ENCODE data around the gene EFEMP2.

The EFEMP2 gene

GRCh38 chr11:65867284-65868071, 5.1 kb downstream of the EFEMP2 start:
- TF ChIP-seq CTCF (IDR thresholded peaks at IDR 0.05; ENCODE audit: insufficient read depth, low read length, poor library complexity, severe bottlenecking), result no peak
- TF ChIP-seq EZH2phosphoT487 (conservative IDR thresholded peaks at IDR 0.05; ENCODE audit: low read length), result no peak
- H3K9ac ChIP-seq (ENCODE audit: low read length), result no peak overlapping the region
- H3K36me3 ChIP-seq (ENCODE audit: low read length), result no peaks in the 10 kb centered on the region
- no peak overlapping the region for H3K27ac ChIP-seq (ENCODE audit: low read depth, low read length)
- no peaks in the 10 kb centered on the region for H3K79me2 ChIP-seq (ENCODE audit: insufficient read depth, low read length)
- no peaks in the 10 kb centered on the region for H3K9me2 ChIP-seq (replicated peaks; ENCODE audit: insufficient read depth, low read length)
- no peaks in the 10 kb centered on the region for H3F3A ChIP-seq (ENCODE audit: insufficient read depth)
- no peak overlapping the region for H3K4me2 ChIP-seq (ENCODE audit: low read depth, low read length, poor library complexity, severe bottlenecking)
- no peaks in the 10 kb centered on the region for H3K27me3 ChIP-seq (ENCODE audit: low read length)
- H3K4me3 ChIP-seq (ENCODE audit: insufficient read depth, low read length, poor library complexity, severe bottlenecking), result no peak overlapping the region
- H4K20me1 ChIP-seq (ENCODE audit: low read depth, low read length), result no peaks in the 10 kb centered on the region
- H3K9me3 ChIP-seq (ENCODE audit: insufficient read depth, low read length), result no peaks in the 10 kb centered on the region
- H2AFZ ChIP-seq (ENCODE audit: low read depth, low read length, severe bottlenecking), result no peak overlapping the region

- no peak overlapping the region for H3K9ac ChIP-seq (ENCODE audit: low read length)
- no peaks in the 10 kb centered on the region for H3K27me3 ChIP-seq (ENCODE audit: low read length)
- H3K4me2 ChIP-seq (ENCODE audit: low read depth, low read length, poor library complexity, severe bottlenecking), result no peak overlapping the region
- TF ChIP-seq CTCF (IDR thresholded peaks at IDR 0.05; ENCODE audit: insufficient read depth, low read length, poor library complexity, severe bottlenecking) (no peak), EZH2phosphoT487 (conservative IDR thresholded peaks at IDR 0.05; ENCODE audit: low read length) (no peak)
- peaks cover 6% of the 10 kb centered on the region for H3K79me2 ChIP-seq (ENCODE audit: insufficient read depth, low read length)
- H3K9me3 ChIP-seq (ENCODE audit: insufficient read depth, low read length), result no peaks in the 10 kb centered on the region
- no peaks in the 10 kb centered on the region for H3K9me2 ChIP-seq (replicated peaks; ENCODE audit: insufficient read depth, low read length)
- H3K27ac ChIP-seq (ENCODE audit: low read depth, low read length), result no peak overlapping the region
- no peaks in the 10 kb centered on the region for H3F3A ChIP-seq (ENCODE audit: insufficient read depth)
- no peak overlapping the region for H3K4me3 ChIP-seq (ENCODE audit: insufficient read depth, low read length, poor library complexity, severe bottlenecking)
- no peaks in the 10 kb centered on the region for H3K36me3 ChIP-seq (ENCODE audit: low read length)
- no peaks in the 10 kb centered on the region for H4K20me1 ChIP-seq (ENCODE audit: low read depth, low read length)
- no peak overlapping the region for H2AFZ ChIP-seq (ENCODE audit: low read depth, low read length, severe bottlenecking)
Observed at GRCh38 chr11:65866509-65867283, 5.9 kb downstream of the EFEMP2 start.

- H3K9ac ChIP-seq (ENCODE audit: low read length), result no peak overlapping the region
- H4K20me1 ChIP-seq (ENCODE audit: low read depth, low read length), result no peaks in the 10 kb centered on the region
- no peak overlapping the region for H3K27ac ChIP-seq (ENCODE audit: low read depth, low read length)
- no peaks in the 10 kb centered on the region for H3K27me3 ChIP-seq (ENCODE audit: low read length)
- H3K9me2 ChIP-seq (replicated peaks; ENCODE audit: insufficient read depth, low read length), result no peaks in the 10 kb centered on the region
- no peak overlapping the region for H3K4me2 ChIP-seq (ENCODE audit: low read depth, low read length, poor library complexity, severe bottlenecking)
- no peaks in the 10 kb centered on the region for H3F3A ChIP-seq (ENCODE audit: insufficient read depth)
- peaks cover 17% of the 10 kb centered on the region for H3K79me2 ChIP-seq (ENCODE audit: insufficient read depth, low read length)
- H2AFZ ChIP-seq (ENCODE audit: low read depth, low read length, severe bottlenecking), result no peak overlapping the region
- TF ChIP-seq EZH2phosphoT487 (conservative IDR thresholded peaks at IDR 0.05; ENCODE audit: low read length) (no peak), CTCF (IDR thresholded peaks at IDR 0.05; ENCODE audit: insufficient read depth, low read length, poor library complexity, severe bottlenecking) (no peak)
- no peaks in the 10 kb centered on the region for H3K36me3 ChIP-seq (ENCODE audit: low read length)
- no peaks in the 10 kb centered on the region for H3K9me3 ChIP-seq (ENCODE audit: insufficient read depth, low read length)
- no peak overlapping the region for H3K4me3 ChIP-seq (ENCODE audit: insufficient read depth, low read length, poor library complexity, severe bottlenecking)
Observed at GRCh38 chr11:65865550-65866172, 6.9 kb downstream of the EFEMP2 start.
